ENCODE results near the gene ADGRF1.
"Not testable (repeated sequence)": the region's sequence is repeated elsewhere in the genome, so short reads cannot be mapped to it uniquely, and the experiment has no call there.

ADGRF1 gene

GRCh38 chr6:46997646-46998045 lies 44.5 kb downstream of the ADGRF1 start:
- peaks cover 10% of the 10 kb centered on the region for H3K27me3 Mint-ChIP-seq (ENCODE audit: low read depth, poor library complexity)
- no peaks in the 10 kb centered on the region for H3K4me1 Mint-ChIP-seq
- no peak overlapping the region for H3K27ac Mint-ChIP-seq
- TF ChIP-seq, protein P1, sequence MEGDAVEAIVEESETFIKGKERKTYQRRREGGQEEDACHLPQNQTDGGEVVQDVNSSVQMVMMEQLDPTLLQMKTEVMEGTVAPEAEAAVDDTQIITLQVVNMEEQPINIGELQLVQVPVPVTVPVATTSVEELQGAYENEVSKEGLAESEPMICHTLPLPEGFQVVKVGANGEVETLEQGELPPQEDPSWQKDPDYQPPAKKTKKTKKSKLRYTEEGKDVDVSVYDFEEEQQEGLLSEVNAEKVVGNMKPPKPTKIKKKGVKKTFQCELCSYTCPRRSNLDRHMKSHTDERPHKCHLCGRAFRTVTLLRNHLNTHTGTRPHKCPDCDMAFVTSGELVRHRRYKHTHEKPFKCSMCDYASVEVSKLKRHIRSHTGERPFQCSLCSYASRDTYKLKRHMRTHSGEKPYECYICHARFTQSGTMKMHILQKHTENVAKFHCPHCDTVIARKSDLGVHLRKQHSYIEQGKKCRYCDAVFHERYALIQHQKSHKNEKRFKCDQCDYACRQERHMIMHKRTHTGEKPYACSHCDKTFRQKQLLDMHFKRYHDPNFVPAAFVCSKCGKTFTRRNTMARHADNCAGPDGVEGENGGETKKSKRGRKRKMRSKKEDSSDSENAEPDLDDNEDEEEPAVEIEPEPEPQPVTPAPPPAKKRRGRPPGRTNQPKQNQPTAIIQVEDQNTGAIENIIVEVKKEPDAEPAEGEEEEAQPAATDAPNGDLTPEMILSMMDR (IDR thresholded peaks at IDR 0.05): no peak
- no peak overlapping the region for H3K4me3 Mint-ChIP-seq
- H3K9me3 Mint-ChIP-seq: no peaks in the 10 kb centered on the region
- DNase-seq: no peak
- no peaks in the 10 kb centered on the region for H3K36me3 Mint-ChIP-seq (ENCODE audit: low read depth)

GRCh38 chr6:46996860-46997641 lies 45.1 kb downstream of the ADGRF1 start:
- Mint-ChIP-seq H3K4me1 (no peaks in the 10 kb centered on the region), H3K9me3 (no peaks in the 10 kb centered on the region), H3K27ac (no peak overlapping the region), H3K36me3 (ENCODE audit: low read depth) (no peaks in the 10 kb centered on the region), H3K27me3 (ENCODE audit: low read depth, poor library complexity) (peaks cover 10% of the 10 kb centered on the region), H3K4me3 (no peak overlapping the region)
- TF ChIP-seq, protein P1 (IDR thresholded peaks at IDR 0.05): no peak
- DNase-seq: no peak

- H3K4me3 Mint-ChIP-seq: no peak overlapping the region
- peaks cover 11% of the 10 kb centered on the region for H3K4me1 Mint-ChIP-seq
- TF ChIP-seq, protein P1 (IDR thresholded peaks at IDR 0.05): no peak
Observed at GRCh38 chr6:46994933-46995332, 47.2 kb downstream of the ADGRF1 start.

GRCh38 chr6:46993846-46994245 lies 48.3 kb downstream of the ADGRF1 start:
- no peaks in the 10 kb centered on the region for H3K36me3 Mint-ChIP-seq (ENCODE audit: low read depth)
- peaks cover 22% of the 10 kb centered on the region for H3K4me1 Mint-ChIP-seq
- H3K27me3 Mint-ChIP-seq (ENCODE audit: low read depth, poor library complexity): peaks cover 10% of the 10 kb centered on the region
- no peak overlapping the region for H3K27ac Mint-ChIP-seq
- DNase-seq: no peak
- TF ChIP-seq, protein P1 (IDR thresholded peaks at IDR 0.05): no peak
- no peak overlapping the region for H3K4me3 Mint-ChIP-seq
- H3K9me3 Mint-ChIP-seq: no peaks in the 10 kb centered on the region

More at GRCh38 chr6:46994933-46995332, 47.2 kb downstream of the ADGRF1 start:
- no peaks in the 10 kb centered on the region for H3K36me3 Mint-ChIP-seq (ENCODE audit: low read depth)
- H3K9me3 Mint-ChIP-seq: no peaks in the 10 kb centered on the region
- H3K27ac Mint-ChIP-seq: no peak overlapping the region
- DNase-seq: no peak
- peaks cover 10% of the 10 kb centered on the region for H3K27me3 Mint-ChIP-seq (ENCODE audit: low read depth, poor library complexity)

- not testable (repeated sequence) for H3K9me3 Mint-ChIP-seq; DNase-seq; H3K27me3 Mint-ChIP-seq (ENCODE audit: low read depth, poor library complexity); H3K4me3 Mint-ChIP-seq; H3K36me3 Mint-ChIP-seq (ENCODE audit: low read depth); H3K27ac Mint-ChIP-seq
- H3K4me1 Mint-ChIP-seq: peaks cover 26% of the 10 kb centered on the region
Observed at GRCh38 chr6:46992391-46992790, 49.7 kb downstream of the ADGRF1 start.

DNA sequence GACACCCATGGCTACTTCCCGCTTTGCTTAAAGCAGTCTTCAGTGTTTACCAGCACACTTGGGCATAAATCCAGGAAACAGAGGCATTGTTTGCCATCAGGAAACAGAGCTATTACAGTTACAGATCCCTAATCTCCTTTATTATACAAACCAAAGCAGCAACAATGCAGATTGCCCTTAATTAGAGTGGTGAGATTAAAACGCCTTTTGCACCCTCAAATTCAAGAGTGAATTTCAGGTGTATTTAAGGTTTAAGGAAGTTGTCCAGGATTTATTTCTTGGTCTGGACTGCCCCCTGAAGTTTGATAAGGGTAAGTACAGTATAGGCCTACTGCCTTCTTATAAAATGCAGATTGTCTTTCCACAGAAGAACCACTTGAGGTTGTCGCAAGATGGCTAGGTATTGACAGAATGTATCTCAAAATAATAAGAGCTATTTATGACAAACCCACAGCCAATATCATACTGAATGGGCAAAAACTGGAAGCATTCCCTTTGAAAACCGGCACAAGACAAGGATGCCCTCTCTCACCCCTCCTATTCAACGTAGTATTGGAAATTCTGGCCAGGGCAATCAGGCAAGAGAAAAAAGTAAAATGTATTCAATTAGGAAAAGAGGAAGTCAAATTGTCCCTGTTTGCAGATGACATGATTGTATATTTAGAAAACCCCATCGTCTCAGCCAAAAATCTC lies 51.2 kb downstream of the ADGRF1 start:
- not testable (repeated sequence) for H3K27me3 Mint-ChIP-seq (ENCODE audit: low read depth, poor library complexity); H3K27ac Mint-ChIP-seq; H3K36me3 Mint-ChIP-seq (ENCODE audit: low read depth); H3K4me3 Mint-ChIP-seq; DNase-seq; H3K9me3 Mint-ChIP-seq
- peaks cover 37% of the 10 kb centered on the region for H3K4me1 Mint-ChIP-seq
- TF ChIP-seq, protein P1 (IDR thresholded peaks at IDR 0.05): peak; percentile 74

Data from nephron progenitor cell (in vitro differentiated cells).